ENCODE measurements around the gene JAG2. TPM values are rescaled to one million over a fixed set of nuclear protein-coding genes. Genes with fewer than 3 reads are reported as not detected.

JAG2 gene
- total RNA-seq, 4 donors from 2014 or later, result 5.0 to 19.0 (median 13.9) TPM

DNA sequence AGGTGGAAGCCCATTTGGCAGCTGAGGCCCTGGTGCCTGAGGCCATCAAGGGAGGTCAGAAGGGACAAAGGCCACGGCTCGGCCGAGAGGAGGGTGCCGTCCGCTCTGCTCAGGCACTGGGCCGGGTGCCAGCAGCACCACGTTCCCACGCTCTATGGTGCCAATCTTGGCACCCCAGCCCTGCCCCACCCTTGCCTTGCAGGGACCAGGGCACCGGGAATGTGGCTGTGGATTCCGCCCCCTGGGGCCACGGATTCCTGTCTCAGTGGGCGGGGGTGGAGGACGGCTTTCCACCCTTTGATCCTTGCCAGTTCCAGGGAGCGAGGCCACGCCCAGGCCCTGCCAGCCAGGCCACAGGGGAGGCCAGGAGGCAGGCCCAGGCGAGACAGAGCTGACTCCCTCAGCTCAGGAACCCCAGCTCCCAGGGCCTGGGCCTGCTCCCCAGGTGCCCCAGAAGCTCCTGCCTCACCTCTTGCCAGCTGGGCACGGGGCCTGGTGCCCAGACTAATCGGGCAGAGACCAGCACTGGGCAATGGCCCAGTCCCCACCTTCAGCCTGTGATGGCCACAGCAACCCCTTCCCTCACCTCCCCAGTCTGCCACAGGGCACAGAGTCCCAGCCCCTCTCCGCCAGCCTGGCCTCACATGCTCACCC lies 76.9 kb downstream of the JAG2 start:
- Histone ChIP-seq H3K4me3 (peak overlapping the region in 1 of 4 donors; percentile 86), H3K27me3 (peaks cover 0 to 6% (median 0%) of the 10 kb centered on the region in 4 donors), H3K4me1 (peaks cover 58 to 79% (median 72%) of the 10 kb centered on the region in 4 donors), H3K36me3 (no peaks in the 10 kb centered on the region), H3K9me3 (no peaks in the 10 kb centered on the region), H3K27ac (replicated peaks in 1 of 4) (peak overlapping the region; percentile 88 to 95 (median 92))
- intact Hi-C loops (cut with DNase I), result loop anchor here (2.0 to 5.0 kb wide), 2 partner anchors 76 to 259 kb away; partner anchors contain the start of gene JAG2
- 68% methylated on average over 2 of the region's 19 CpGs for WGBS
- no peak for DNase-seq (ENCODE audit: extremely low spot score)
- no peak for TF ChIP-seq EP300 (IDR thresholded peaks at IDR 0.05)
- TF ChIP-seq POLR2A (IDR thresholded peaks at IDR 0.05; ENCODE audit: low read depth), result no peak
- peak; percentile 32 to 62 for TF ChIP-seq POLR2AphosphoS5 (IDR thresholded peaks at IDR 0.05)
- TF ChIP-seq, protein P1, sequence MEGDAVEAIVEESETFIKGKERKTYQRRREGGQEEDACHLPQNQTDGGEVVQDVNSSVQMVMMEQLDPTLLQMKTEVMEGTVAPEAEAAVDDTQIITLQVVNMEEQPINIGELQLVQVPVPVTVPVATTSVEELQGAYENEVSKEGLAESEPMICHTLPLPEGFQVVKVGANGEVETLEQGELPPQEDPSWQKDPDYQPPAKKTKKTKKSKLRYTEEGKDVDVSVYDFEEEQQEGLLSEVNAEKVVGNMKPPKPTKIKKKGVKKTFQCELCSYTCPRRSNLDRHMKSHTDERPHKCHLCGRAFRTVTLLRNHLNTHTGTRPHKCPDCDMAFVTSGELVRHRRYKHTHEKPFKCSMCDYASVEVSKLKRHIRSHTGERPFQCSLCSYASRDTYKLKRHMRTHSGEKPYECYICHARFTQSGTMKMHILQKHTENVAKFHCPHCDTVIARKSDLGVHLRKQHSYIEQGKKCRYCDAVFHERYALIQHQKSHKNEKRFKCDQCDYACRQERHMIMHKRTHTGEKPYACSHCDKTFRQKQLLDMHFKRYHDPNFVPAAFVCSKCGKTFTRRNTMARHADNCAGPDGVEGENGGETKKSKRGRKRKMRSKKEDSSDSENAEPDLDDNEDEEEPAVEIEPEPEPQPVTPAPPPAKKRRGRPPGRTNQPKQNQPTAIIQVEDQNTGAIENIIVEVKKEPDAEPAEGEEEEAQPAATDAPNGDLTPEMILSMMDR (IDR thresholded peaks at IDR 0.05), result peak in 1 of 3 experiments; percentile 5

DNA sequence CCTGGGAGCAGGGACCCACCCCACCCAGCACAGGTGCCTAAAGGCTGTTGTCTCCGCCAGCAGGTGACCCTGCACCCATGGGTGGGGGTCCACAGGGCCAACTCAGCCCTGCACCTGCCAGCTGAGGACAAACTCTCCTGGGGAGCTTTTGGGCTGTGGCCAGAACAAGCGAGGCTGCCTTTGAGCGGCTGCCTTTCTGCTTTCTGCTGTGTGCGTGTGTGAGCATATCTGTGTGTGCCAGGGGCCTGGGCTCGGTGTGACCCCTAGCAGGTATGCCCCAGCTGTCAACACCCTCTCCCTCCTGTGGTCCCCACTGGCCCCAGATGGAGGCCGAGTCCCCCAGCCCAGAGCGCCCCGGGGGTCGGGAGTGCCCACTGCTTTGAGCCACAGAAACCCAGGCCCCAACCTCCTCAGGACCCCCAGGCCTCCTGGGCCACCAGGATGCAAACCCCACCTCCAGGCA lies 77.5 kb downstream of the JAG2 start:
- H3K36me3 ChIP-seq, result no peaks in the 10 kb centered on the region
- H3K4me1 ChIP-seq, result peaks cover 61 to 85% (median 76%) of the 10 kb centered on the region in 4 donors
- DNase-seq (ENCODE audit: extremely low spot score), result no peak
- 81% methylated on average over 5 of the region's 9 CpGs for WGBS
- H3K27ac ChIP-seq (replicated peaks in 1 of 4), result peak overlapping the region; percentile 88 to 95 (median 92)
- intact Hi-C loops (cut with DNase I), result loop anchor here (5.0 kb wide), 1 partner anchor 76 kb away; the partner anchor contains the start of gene JAG2
- H3K9me3 ChIP-seq, result no peaks in the 10 kb centered on the region
- no peak overlapping the region for H3K4me3 ChIP-seq
- H3K27me3 ChIP-seq, result peaks cover 0 to 6% (median 0%) of the 10 kb centered on the region in 4 donors
- TF ChIP-seq, protein P1 (IDR thresholded peaks at IDR 0.05), result no peak
- TF ChIP-seq EP300 (IDR thresholded peaks at IDR 0.05), result no peak
- no peak for TF ChIP-seq POLR2A (IDR thresholded peaks at IDR 0.05; ENCODE audit: low read depth)
- TF ChIP-seq POLR2AphosphoS5 (IDR thresholded peaks at IDR 0.05), result no peak

Small RNA genes lying within 50 kb of the gene (small RNA-seq; reads per million reads assigned to genes)
- gene AL512356.2, result 0 reads per million in 3 donors
- gene MIR6765, result 0 reads per million in 3 donors

Other genes with a start within 250 kb of the JAG2 start
- under 1 TPM; under 0.01 to 0.50 (median 0.15) TPM for gene PLD4, start 243.9 kb downstream of the JAG2 start, total RNA-seq
- 100 to 1,000 TPM in 3 of 4 donors, 10 to 100 TPM in 1; 95.3 to 277 (median 195) TPM for gene AHNAK2, start 190.4 kb downstream of the JAG2 start, total RNA-seq
- gene CLBA1, start 183.0 kb downstream of the JAG2 start, total RNA-seq, result 1 to 10 TPM; 3.7 to 9.8 (median 6.7) TPM
- gene CDCA4, start 147.7 kb downstream of the JAG2 start, total RNA-seq, result 1 to 10 TPM; 5.0 to 8.0 (median 6.0) TPM
- 1 to 10 TPM; 1.2 to 8.0 (median 2.1) TPM for gene GPR132, start 103.3 kb downstream of the JAG2 start, total RNA-seq
- 1 to 10 TPM; 2.1 to 6.2 (median 5.8) TPM for gene NUDT14, start 12.5 kb upstream of the JAG2 start, total RNA-seq
- 10 to 100 TPM; 56.1 to 72.5 (median 69.4) TPM for gene BTBD6, start 79.8 kb upstream of the JAG2 start, total RNA-seq
- gene BRF1, start 132.2 kb upstream of the JAG2 start, total RNA-seq, result 10 to 100 TPM; 23.0 to 47.3 (median 41.4) TPM
- 10 to 100 TPM; 59.8 to 97.4 (median 71.2) TPM for gene PACS2, start 146.0 kb upstream of the JAG2 start, total RNA-seq
- gene TEX22, start 229.8 kb upstream of the JAG2 start, total RNA-seq, result under 1 TPM in 3 of 4 donors, not detected in 1; under 0.01 to 0.19 (median 0.17) TPM